IPS-11a (cell line): ENCODE results near the gene MON1A.
A peak's percentile ranks its signal among the peaks of the same experiment; 100 is the strongest.
"Not testable (repeated sequence)": the region's sequence is repeated elsewhere in the genome, so short reads cannot be mapped to it uniquely, and the experiment has no call there.

ENCODE experiments used
- H3K4me3 ChIP-seq: one replicate; pipeline ENCODE4 v1.5.1; 2013; ENCODE audit warnings: low read depth, low read length, control low read depth

The MON1A gene

GRCh38 chr3:49929291-49930167 lies at the start of gene MON1A:
Gene MON1A, minus strand, starts transcription at chr3:49929811. Its CDS starts 16,465 bp downstream, at chr3:49913346.
- H3K4me3 ChIP-seq = peak within 1 kb of the TSS; percentile 78

- H3K4me3 ChIP-seq = no peak overlapping the region
Measured at GRCh38 chr3:49976942-49977341, 47.3 kb upstream of the MON1A start.

GRCh38 chr3:49972656-49973055 lies 43.0 kb upstream of the MON1A start:
- H3K4me3 ChIP-seq = no peak overlapping the region

- no peak overlapping the region for H3K4me3 ChIP-seq
Measured at GRCh38 chr3:49968346-49968745, 38.7 kb upstream of the MON1A start.

- H3K4me3 ChIP-seq = no peak overlapping the region
Measured at GRCh38 chr3:49967291-49967690, 37.7 kb upstream of the MON1A start.

- no peak overlapping the region for H3K4me3 ChIP-seq
Measured at GRCh38 chr3:49966233-49966942, 36.8 kb upstream of the MON1A start.

GRCh38 chr3:49955636-49956035 lies 26.0 kb upstream of the MON1A start:
- no peak overlapping the region for H3K4me3 ChIP-seq

- no peak overlapping the region for H3K4me3 ChIP-seq
Measured at GRCh38 chr3:49952924-49953323, 23.3 kb upstream of the MON1A start.

- no peak overlapping the region for H3K4me3 ChIP-seq
Measured at GRCh38 chr3:49942651-49943050, 13.0 kb upstream of the MON1A start.

GRCh38 chr3:49940667-49941249 lies 11.1 kb upstream of the MON1A start:
- H3K4me3 ChIP-seq = peak overlapping the region; percentile 95

GRCh38 chr3:49939858-49940666 lies 10.5 kb upstream of the MON1A start, which contains the start of gene RBM6:
Gene RBM6, plus strand, starts transcription at chr3:49940150. Its CDS starts 22,492 bp downstream, at chr3:49962642.
- peak within 1 kb of the TSS; percentile 95 for H3K4me3 ChIP-seq

- no peak overlapping the region for H3K4me3 ChIP-seq
Measured at GRCh38 chr3:49937090-49937489, 7.5 kb upstream of the MON1A start.

- not testable (repeated sequence) for H3K4me3 ChIP-seq
Measured at GRCh38 chr3:49932281-49932680, 2.7 kb upstream of the MON1A start.

- no peak overlapping the region for H3K4me3 ChIP-seq
Measured at GRCh38 chr3:49930922-49931321, 1.3 kb upstream of the MON1A start.

GRCh38 chr3:49930168-49930690 lies 618 bp upstream of the MON1A start:
- peak overlapping the region; percentile 78 for H3K4me3 ChIP-seq

- H3K4me3 ChIP-seq = no peak overlapping the region
Measured at GRCh38 chr3:49928481-49929017, 1.1 kb downstream of the MON1A start.

- no peak overlapping the region for H3K4me3 ChIP-seq
Measured at GRCh38 chr3:49927798-49928197, 1.8 kb downstream of the MON1A start.

- H3K4me3 ChIP-seq = no peak overlapping the region
Measured at GRCh38 chr3:49926117-49926728, 3.4 kb downstream of the MON1A start.

- H3K4me3 ChIP-seq = no peak overlapping the region
Measured at GRCh38 chr3:49925485-49925884, 4.1 kb downstream of the MON1A start.

GRCh38 chr3:49924683-49925082 lies 4.9 kb downstream of the MON1A start:
- no peak overlapping the region for H3K4me3 ChIP-seq
